Spleen (tissue), 11 donors: ENCODE measurements around the gene HLA-C. TPM values are rescaled to one million over a fixed set of nuclear protein-coding genes. Genes with fewer than 3 reads are reported as not detected.

ENCODE experiments used
- DNase-seq: peaks from one replicate; pipeline ENCODE4 v3.0.0-alpha.2; 2020
- H3K27ac ChIP-seq, 8 donors: fragments of 200-600 bp; sonication (generic) in 7 of 8; 1 replicate in 4 of 8; 2 replicates in 4 of 8; pipeline versions ENCODE4 v1.5.0 to v1.8.0; 2016 to 2021; ENCODE audit warnings: inconsistent platforms in 4 of 8, mild to moderate bottlenecking in 4 of 8, moderate library complexity in 1 of 8
- H3K27me3 ChIP-seq, 7 donors: fragments of 200-600 bp; sonication (generic) in 6 of 7; replicated peaks in 1 of 7; 1 replicate in 4 of 7; 2 replicates in 3 of 7; pipeline versions ENCODE4 v1.5.0 to v1.8.0; 2016 to 2021; ENCODE audit warnings: inconsistent platforms in 3 of 7, mild to moderate bottlenecking in 1 of 7
- H3K36me3 ChIP-seq, 6 donors: fragments of 200-600 bp; sonication (generic) in 5 of 6; 1 replicate in 4 of 6; 2 replicates in 2 of 6; pipeline versions ENCODE4 v1.5.0 to v1.8.0; 2016 to 2021; ENCODE audit warnings: inconsistent platforms in 2 of 6
- H3K4me1 ChIP-seq, 6 donors: fragments of 200-600 bp; sonication (generic) in 5 of 6; 1 replicate in 3 of 6; 2 replicates in 3 of 6; pipeline versions ENCODE4 v1.5.0 to v1.8.0; 2016 to 2021; ENCODE audit warnings: inconsistent platforms in 3 of 6
- H3K4me3 ChIP-seq, 8 donors: fragments of 200-600 bp; sonication (generic) in 7 of 8; 1 replicate in 4 of 8; 2 replicates in 4 of 8; pipeline versions ENCODE4 v1.5.0 to v1.8.0; 2016 to 2021; ENCODE audit warnings: inconsistent platforms in 4 of 8, mild to moderate bottlenecking in 4 of 8, moderate library complexity in 2 of 8
- H3K9me3 ChIP-seq, 8 donors: fragments of 200-600 bp; sonication (generic) in 7 of 8; 1 replicate in 4 of 8; 2 replicates in 4 of 8; pipeline versions ENCODE4 v1.5.0 to v1.8.0; 2016 to 2021; ENCODE audit warnings: inconsistent platforms in 4 of 8
- CTCF ChIP-seq, 11 experiments: fragments of 200-600 bp in 7 of 11; fragments of 450-650 bp in 4 of 11; sonication (generic) in 4 of 11; IDR thresholded peaks in 8 of 11; conservative IDR thresholded peaks in 3 of 11; 1 replicate in 7 of 11; 2 replicates in 4 of 11; pipeline versions ENCODE4 v1.4.0 to v1.8.0; 2016 to 2021; ENCODE audit warnings: antibody characterized with exemption in 11 of 11, inconsistent platforms in 4 of 11, mild to moderate bottlenecking in 1 of 11
- POLR2A ChIP-seq, 3 donors: fragments of 450-650 bp; IDR thresholded peaks; one replicate each; pipeline ENCODE4 v1.5.1; 2017; ENCODE audit warnings: antibody characterized with exemption in 3 of 3, mild to moderate bottlenecking in 1 of 3
- POLR2AphosphoS5 ChIP-seq, 3 donors: sonication (generic); formaldehyde crosslinking; IDR thresholded peaks; one replicate each; pipeline ENCODE4 v1.5.1; 2017; ENCODE audit warnings: antibody characterized with exemption in 3 of 3
- WGBS, 5 donors: extraction: QIAGEN DNeasy Blood & Tissue Kit in 3 of 5; methylation state at CpG; one replicate each; pipeline versions ENCODE4 v1.1.5 to v1.1.7; 2013 to 2018; 5-methylcytosine and 5-hydroxymethylcytosine counted together
- intact Hi-C: fragments of 100-400 bp; cut with DNase I; formaldehyde crosslinking; loops from one replicate; pipeline ENCODE4 v1.15.0; 2023; ENCODE audit warnings: low total_unique reads
- polyA plus RNA-seq, 3 donors: library from polyadenylated mRNA; stranded (reverse); fragments of 200-250 nt; gene quantifications; one replicate each; pipeline ENCODE4 v1.2.1, GENCODE V29; 2013
- total RNA-seq, 7 donors: library from RNA; depleted of rRNA in 3 of 7; stranded (reverse); fragments of >200 nt in 3 of 7; fragmentation: NEBNext Ultra II Directional in 4 of 7; extraction: Animal tissue kit (Norgen Biotek cat#: 25700) in 4 of 7; gene quantifications; one replicate each; pipeline versions ENCODE4 v1.1.0 to v1.2.1, GENCODE V29; 2016 to 2021
- donor health status: healthy with polysubstance abuse.
- donor health status: DM: no; HTN: no; CAD: no; lungs with moderate emphysema.
- donor health status: DM: no; HTN: no; CAD: no.
- donor health status: Bipolar disorder and iron deficiency.
- donor health status: healthy.
- donor health status: DM: no; HTN: no; CAD: no.
- donor health status: DM: yes; HTN: yes; CAD: no.

HLA-C gene
- total and polyA plus RNA-seq, 10 donors, result 368 to 2,036 (median 1,278) TPM

DNA sequence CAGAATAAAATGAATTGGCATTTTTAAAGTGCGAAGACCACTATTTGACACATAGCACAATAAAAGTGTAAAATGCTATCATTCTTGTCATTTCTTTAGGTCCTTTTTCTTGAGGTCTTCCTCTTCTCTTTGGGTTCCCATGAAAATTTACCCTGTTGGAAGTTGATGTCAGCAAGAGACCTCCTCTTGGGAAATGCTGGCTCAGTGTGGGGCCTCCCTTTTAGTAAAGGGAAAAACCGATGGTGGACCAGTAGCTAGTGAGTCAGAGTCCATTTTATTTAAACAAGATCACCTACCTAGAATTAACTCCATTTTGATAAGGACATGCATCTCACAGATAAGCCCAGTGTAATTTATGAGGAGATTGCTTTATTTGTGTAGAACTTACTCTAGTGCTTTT, 37.7 kb upstream of the HLA-C start:
- H3K27me3 ChIP-seq, result peaks cover 0 to 33% (median 4%) of the 10 kb centered on the region in 7 donors

DNA sequence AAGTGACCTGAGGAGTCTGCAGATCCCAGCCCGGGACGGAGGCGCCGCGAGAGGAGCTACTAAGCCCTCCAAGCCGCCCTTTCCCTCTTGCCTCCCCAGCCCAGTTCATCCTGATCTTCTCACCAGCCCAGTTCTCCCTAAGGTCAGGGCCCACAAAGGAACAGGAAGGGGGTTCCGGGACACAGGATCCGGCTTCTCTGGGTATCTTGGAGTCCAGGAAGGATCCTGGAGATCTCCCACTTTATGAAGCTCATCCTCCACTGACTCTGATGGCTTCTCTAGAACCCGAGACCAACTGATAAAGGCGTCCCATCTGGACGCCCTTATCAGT, 36.9 kb upstream of the HLA-C start:
- WGBS, 5 donors, result 30 to 53% (median 39%) methylated on average over 3 to 11 of the region's 11 CpGs
- no peaks in the 10 kb centered on the region for H3K36me3 ChIP-seq
- no peaks in the 10 kb centered on the region for H3K9me3 ChIP-seq
- H3K27ac ChIP-seq, result peak overlapping the region in 1 of 8 donors; percentile 62
- H3K27me3 ChIP-seq, result peaks cover 0 to 31% (median 3%) of the 10 kb centered on the region in 7 donors
- TF ChIP-seq POLR2A (IDR thresholded peaks at IDR 0.05) (no peak), CTCF (IDR thresholded peaks at IDR 0.05 in 8 of 11, conservative IDR thresholded peaks at IDR 0.05 in 3 of 11) (no peak), POLR2AphosphoS5 (IDR thresholded peaks at IDR 0.05) (no peak)
- peaks cover 0 to 19% (median 9%) of the 10 kb centered on the region in 6 donors for H3K4me1 ChIP-seq
- no peak for DNase-seq
- H3K4me3 ChIP-seq, result peak overlapping the region in 7 of 8 donors; percentile 31 to 77 (median 48)
- intact Hi-C loops, result no loop called here

More for the DNA sequence above, 37.7 kb upstream of the HLA-C start:
- Histone ChIP-seq H3K9me3 (no peaks in the 10 kb centered on the region), H3K27ac (no peak overlapping the region), H3K36me3 (no peaks in the 10 kb centered on the region), H3K4me3 (no peak overlapping the region), H3K4me1 (peaks cover 0 to 19% (median 9%) of the 10 kb centered on the region in 6 donors)
- WGBS, 5 donors, result 83 to 96% (median 90%) methylated on average over 2 of the region's 2 CpGs
- intact Hi-C loops, result no loop called here
- no peak for DNase-seq
- no peak for TF ChIP-seq POLR2AphosphoS5 (IDR thresholded peaks at IDR 0.05)

DNA sequence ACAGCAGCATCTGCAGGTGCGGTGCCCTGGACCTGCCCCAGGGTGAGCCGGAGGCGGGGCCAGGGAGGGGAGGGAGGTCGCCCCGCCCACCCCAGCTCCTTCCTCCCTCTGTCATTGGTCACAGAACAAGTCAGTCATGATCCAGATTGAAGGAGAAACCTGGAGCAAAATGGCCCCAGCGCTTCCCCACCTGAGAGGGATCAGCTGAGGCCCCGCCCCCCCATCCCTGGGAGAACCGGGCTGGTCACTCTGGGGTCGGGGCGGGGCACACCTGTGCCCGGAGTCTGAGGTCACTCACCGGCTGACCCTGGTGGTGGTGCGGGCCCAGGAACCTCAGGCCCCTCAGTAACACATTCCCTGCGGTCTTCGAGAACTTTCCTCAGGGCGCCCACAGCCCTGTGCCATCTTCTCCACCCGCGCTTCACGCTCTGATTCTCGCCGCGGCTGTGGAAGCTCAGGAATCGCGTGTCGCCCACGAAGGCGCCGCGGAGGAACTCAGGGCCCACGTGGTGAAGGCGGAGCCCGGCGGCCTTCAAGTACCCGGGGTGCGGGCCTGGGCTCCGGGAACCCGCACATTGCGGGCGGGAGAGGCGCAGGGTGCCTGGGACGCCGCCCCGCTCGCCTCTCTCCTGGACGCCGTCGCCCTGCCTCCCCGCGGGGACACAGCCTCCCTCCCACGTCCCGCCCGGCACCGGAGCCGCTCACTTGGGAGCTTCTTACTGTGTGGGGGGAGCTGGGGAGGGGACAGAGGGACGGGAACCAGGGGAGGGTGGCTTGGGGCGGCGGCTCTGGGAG, 36.4 kb upstream of the HLA-C start:
- peak overlapping the region in 3 of 8 donors; percentile 25 to 62 (median 48) for H3K27ac ChIP-seq
- H3K9me3 ChIP-seq, result no peaks in the 10 kb centered on the region
- H3K4me1 ChIP-seq, result peaks cover 0 to 19% (median 9%) of the 10 kb centered on the region in 6 donors
- H3K4me3 ChIP-seq, result peak overlapping the region in 7 of 8 donors; percentile 31 to 77 (median 48)
- intact Hi-C loops, result no loop called here
- TF ChIP-seq POLR2AphosphoS5 (IDR thresholded peaks at IDR 0.05) (peak in 1 of 3 donors; percentile 48), CTCF (IDR thresholded peaks at IDR 0.05 in 8 of 11, conservative IDR thresholded peaks at IDR 0.05 in 3 of 11) (no peak), POLR2A (IDR thresholded peaks at IDR 0.05) (no peak)
- WGBS, 5 donors, result 2 to 13% (median 7%) methylated on average over 21 to 56 of the region's 57 CpGs
- peak; percentile 89 for DNase-seq
- peaks cover 0 to 31% (median 3%) of the 10 kb centered on the region in 7 donors for H3K27me3 ChIP-seq
- H3K36me3 ChIP-seq, result no peaks in the 10 kb centered on the region

- no peak overlapping the region for H3K27ac ChIP-seq
- WGBS, 5 donors, result 47 to 81% (median 66%) methylated on average over 11 to 14 of the region's 14 CpGs
- peaks cover 0 to 19% (median 9%) of the 10 kb centered on the region in 6 donors for H3K4me1 ChIP-seq
- peak overlapping the region in 6 of 8 donors; percentile 39 to 77 (median 50) for H3K4me3 ChIP-seq
- intact Hi-C loops, result no loop called here
- H3K27me3 ChIP-seq, result peaks cover 0 to 31% (median 3%) of the 10 kb centered on the region in 7 donors
- no peaks in the 10 kb centered on the region for H3K9me3 ChIP-seq
- no peaks in the 10 kb centered on the region for H3K36me3 ChIP-seq
- TF ChIP-seq POLR2AphosphoS5 (IDR thresholded peaks at IDR 0.05) (no peak), CTCF (IDR thresholded peaks at IDR 0.05 in 8 of 11, conservative IDR thresholded peaks at IDR 0.05 in 3 of 11) (no peak), POLR2A (IDR thresholded peaks at IDR 0.05) (no peak)
- peak; percentile 73 for DNase-seq
Observed at GRCh38 chr6:31307669-31308049, 35.8 kb upstream of the HLA-C start.
